ENCODE measurements around the gene PTBP1.
"Not testable (repeated sequence)": the region's sequence is repeated elsewhere in the genome, so short reads cannot be mapped to it uniquely, and the experiment has no call there.

The PTBP1 gene

DNA sequence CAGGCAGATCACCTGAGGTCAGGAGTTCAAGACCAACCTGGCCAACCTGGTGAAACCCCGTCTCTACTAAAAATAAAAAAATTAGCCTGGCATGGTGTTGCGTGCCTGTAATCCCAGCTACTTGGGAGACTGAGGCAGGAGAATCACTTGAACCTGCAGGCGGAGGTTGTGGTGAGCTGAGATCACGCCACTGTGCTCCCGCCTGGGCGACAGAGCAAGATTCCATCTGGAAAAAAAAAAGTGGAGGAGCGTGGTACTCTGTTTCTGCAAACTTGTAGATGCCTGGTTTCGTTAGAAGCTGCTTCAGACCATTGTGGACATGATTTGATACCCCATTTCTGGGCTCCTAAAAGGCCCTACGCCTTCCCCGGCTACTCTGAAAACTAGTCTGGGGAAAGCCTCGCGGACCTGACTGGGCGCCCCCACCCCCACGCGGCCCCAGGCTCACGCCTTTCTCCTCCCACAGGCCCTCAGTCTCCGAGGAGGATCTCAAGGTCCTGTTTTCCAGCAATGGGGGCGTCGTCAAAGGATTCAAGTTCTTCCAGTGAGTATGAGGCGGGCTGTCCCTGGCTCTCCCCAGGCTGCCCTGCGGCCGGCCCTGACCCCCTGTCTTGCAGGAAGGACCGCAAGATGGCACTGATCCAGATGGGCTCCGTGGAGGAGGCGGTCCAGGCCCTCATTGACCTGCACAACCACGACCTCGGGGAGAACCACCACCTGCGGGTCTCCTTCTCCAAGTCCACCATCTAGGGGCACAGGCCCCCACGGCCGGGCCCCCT, 13.0 kb downstream of the PTBP1 start:
- no peak for DNase-seq (ENCODE audit: low read depth in 2 of 2)

DNA sequence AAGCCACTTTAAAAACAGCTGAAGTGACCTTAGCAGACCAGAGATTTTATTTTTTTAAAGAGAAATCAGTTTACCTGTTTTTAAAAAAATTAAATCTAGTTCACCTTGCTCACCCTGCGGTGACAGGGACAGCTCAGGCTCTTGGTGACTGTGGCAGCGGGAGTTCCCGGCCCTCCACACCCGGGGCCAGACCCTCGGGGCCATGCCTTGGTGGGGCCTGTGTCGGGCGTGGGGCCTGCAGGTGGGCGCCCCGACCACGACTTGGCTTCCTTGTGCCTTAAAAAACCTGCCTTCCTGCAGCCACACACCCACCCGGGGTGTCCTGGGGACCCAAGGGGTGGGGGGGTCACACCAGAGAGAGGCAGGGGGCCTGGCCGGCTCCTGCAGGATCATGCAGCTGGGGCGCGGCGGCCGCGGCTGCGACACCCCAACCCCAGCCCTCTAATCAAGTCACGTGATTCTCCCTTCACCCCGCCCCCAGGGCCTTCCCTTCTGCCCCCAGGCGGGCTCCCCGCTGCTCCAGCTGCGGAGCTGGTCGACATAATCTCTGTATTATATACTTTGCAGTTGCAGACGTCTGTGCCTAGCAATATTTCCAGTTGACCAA, 13.7 kb downstream of the PTBP1 start:
- no peak for DNase-seq (ENCODE audit: low read depth in 2 of 2)

DNA sequence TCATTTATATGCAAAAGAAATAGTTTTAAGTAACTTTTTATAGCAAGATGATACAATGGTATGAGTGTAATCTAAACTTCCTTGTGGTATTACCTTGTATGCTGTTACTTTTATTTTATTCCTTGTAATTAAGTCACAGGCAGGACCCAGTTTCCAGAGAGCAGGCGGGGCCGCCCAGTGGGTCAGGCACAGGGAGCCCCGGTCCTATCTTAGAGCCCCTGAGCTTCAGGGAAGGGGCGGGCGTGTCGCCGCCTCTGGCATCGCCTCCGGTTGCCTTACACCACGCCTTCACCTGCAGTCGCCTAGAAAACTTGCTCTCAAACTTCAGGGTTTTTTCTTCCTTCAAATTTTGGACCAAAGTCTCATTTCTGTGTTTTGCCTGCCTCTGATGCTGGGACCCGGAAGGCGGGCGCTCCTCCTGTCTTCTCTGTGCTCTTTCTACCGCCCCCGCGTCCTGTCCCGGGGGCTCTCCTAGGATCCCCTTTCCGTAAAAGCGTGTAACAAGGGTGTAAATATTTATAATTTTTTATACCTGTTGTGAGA, 14.3 kb downstream of the PTBP1 start:
- no peak for DNase-seq (ENCODE audit: low read depth in 2 of 2)

DNA sequence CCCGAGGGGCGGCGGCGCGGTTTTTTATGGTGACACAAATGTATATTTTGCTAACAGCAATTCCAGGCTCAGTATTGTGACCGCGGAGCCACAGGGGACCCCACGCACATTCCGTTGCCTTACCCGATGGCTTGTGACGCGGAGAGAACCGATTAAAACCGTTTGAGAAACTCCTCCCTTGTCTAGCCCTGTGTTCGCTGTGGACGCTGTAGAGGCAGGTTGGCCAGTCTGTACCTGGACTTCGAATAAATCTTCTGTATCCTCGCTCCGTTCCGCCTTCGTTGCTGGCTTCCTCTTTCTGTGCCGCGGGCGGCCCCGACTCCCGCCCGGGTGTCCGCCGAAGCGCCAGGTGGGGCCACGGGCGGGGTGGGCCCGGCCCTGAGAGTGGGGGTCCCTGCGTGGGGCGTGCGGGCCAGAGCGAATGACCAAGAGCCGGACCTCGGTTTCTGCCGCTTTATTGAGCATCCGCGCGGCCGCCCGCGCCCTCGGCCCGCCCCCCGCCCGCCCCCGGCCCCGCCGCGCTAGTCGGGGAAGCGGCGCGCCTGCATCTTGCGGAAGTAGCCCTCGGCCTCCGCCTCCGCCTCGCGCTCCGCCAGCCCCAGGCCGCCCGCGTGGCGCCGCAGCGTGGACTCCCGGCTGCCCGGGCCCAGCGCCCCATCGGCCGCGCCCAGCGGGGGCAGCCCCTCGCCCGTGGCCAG, 14.9 kb downstream of the PTBP1 start:
- DNase-seq (ENCODE audit: low read depth in 2 of 2), result no peak

DNA sequence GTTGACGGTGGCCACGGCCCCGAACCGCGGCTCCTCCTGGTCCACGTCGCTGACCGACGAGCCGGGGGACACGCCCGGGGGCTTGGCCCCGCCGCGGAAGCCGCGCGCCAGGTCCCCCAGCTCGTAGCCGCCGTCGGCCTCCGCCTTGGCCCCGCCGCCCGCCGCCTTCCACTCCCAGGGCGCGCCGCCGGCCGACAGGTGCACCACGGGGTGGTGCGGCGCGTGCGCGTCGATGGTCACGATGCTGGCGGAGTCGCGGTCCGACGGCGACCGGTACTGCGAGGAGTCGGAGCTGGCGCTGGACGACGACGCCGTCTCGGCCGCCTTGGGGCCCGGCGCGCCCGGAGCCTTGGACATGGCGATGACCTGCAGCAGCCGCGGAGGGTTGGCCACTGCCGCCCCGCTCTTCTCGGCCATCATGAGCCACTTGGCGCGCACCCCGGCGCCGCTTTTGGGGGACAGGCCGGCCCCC, 15.5 kb downstream of the PTBP1 start:
- no peak for DNase-seq (ENCODE audit: low read depth in 2 of 2)

DNA sequence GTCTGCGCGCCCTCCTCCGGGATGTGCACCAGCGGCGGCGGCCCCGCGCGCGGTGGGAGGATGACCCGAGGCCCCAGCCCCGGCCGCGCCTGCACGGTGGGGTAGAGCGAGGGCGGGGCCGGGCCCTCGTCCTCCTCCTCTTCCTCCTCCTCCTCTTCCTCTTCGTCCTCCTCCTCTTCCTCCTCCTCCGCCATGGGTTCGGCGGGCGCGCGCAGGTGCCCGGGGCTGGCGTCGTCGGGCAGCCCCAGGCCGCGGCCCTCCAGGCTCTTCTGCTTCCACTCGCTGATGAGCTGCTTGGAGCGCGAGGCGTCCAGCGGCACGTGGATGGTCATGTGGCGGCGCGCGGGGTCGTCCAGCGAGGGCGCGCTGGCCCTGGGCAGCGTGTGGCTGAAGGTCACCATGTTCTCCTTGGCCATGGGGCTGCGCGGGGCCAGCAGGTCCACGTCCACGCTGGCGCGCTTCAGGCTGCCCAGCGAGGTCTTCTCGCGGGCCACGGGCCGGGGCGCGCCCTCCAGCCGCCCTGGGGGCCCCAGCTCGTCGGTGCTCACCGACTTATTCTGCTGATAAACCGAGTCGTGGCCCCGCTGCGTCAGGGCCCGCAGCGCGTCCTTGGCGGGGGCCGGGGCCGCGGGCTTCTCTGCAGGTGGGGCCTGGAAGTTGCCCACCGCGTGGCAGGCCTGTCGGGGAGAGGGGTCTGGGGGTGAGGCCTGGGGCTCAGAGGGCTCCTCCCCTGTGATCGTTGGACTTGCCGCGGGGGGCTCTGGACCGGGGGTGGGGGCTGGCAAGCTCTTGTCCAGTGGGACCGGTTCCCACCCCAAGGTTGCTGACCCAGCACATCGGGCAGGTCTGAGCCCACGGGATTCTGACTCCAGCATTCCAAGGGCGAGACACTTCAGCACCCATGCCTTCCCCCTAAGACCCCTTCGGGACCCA, 16.2 kb downstream of the PTBP1 start:
- DNase-seq (ENCODE audit: low read depth in 2 of 2), result no peak

DNA sequence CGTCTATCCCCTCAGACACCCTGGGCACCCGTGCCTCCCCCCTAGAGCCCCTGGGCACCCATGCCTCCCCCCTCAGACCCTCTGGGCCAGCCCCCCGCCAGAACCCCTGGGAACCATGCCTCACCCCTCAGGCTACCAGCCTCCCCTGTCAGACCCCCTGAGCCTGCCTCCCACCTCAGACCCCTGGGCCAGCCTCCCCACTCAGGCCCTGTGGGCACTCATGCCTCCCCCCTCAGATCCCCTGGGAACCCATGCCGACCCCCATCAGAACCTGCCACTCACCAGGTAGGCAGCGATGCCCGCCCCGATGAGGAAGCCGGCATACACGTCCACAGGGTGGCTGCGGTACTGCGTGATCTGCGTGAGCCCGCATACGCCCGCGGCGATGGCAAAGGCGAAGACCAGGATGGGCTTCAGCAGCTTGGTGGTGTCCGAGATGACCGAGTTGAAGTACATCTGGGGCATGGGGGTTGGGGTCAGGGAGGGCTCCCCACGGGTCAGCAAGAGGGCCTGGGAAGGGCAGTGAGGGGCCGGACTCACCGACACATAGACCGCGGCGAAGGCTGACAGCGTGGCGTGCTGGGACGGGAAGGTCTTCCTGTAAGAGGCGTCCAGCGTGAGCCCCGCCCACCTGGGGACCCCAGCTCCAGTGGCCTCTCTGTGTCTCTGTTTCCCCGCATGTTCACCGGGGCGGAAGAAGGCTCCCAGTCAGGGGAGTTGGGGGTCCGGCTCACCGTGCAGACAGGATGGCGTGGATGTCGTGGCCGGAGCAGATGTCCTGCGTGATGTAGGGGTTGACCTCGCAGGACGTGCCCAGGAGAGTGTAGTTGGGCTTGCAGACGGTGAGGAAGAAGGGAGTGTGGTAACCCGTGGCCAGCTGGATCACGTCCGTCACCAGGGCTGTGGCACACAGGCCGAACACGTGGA, 17.2 kb downstream of the PTBP1 start:
- DNase-seq (ENCODE audit: low read depth in 2 of 2), result no peak

DNA sequence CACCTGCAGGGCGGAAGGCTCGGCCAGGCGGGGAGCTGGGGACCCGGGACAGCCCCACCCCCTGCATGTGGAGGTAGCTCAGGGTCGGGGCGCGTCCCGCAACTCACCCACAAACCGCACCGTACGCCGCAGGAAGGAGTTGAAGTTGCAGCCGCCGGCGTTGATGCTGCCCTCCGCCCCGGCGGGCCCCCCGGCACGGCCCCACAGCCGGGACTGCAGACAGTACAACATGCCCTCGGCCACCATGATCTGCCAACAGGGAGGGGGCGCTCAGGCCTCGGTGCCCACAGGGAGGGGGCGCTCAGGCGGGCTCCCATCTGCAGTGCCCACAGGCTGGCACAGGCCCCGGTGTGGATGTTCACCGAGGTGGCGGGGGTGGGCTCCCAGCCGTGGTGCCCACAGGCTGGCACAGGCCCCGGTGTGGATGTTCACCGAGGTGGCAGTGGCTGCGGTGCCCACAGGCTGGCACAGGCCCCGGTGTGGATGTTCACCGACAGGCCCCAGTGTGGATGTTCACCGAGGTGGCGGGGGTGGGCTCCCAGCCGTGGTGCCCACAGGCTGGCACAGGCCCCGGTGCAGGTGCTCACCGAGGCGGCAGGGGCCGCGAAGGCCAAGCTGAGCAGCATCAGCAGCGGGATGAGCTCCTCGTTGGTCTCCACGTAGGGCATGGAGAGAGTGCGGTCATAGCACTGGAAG, 18.0 kb downstream of the PTBP1 start:
- no peak for DNase-seq (ENCODE audit: low read depth in 2 of 2)

DNA sequence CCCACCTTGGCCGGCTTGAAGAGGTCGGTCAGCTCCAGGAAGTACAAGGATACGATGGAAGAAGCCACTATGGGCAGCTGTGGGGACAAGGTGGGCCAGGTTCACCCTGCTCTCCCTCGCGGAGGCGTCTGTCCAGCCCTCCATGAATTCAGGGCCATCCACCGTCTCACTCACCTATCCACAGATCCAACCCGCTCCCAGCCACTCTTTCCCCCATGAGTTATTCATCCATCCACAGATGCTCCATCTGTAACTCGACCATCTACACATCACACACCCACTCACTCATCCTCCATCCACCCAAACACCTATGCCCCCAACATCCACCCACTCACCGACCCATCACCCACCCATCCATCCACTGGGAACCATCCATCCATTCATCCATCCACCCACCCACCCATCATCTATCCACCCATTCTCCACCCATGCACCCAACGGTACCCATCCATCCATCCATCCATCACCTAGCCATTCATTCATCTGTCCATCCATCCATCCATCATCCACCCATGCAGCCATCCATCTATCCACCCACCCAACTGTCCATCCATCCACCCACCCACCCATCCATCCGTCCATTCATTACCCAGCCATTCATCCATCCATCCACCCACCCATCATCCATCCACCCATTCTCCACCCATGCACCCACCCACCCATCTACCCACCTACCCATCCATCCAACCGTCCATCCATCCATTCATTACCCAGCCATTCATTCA, 18.7 kb downstream of the PTBP1 start:
- DNase-seq (ENCODE audit: low read depth in 2 of 2), result no peak

DNA sequence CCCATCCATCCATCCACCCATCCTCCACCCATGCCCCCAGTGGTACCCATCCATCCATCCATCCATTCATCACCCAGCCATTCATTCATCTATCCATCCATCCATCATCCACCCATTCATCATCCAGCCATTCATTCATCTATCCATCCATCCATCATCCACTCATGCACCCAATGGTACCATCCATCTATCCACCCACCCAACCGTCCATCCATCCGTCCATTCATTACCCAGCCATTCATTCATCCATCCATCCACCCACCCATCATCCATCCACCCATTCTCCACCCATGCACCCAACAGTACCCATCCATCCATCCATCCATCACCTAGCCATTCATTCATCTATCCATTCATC, 19.2 kb downstream of the PTBP1 start:
- no peak for DNase-seq (ENCODE audit: low read depth in 2 of 2)

DNA sequence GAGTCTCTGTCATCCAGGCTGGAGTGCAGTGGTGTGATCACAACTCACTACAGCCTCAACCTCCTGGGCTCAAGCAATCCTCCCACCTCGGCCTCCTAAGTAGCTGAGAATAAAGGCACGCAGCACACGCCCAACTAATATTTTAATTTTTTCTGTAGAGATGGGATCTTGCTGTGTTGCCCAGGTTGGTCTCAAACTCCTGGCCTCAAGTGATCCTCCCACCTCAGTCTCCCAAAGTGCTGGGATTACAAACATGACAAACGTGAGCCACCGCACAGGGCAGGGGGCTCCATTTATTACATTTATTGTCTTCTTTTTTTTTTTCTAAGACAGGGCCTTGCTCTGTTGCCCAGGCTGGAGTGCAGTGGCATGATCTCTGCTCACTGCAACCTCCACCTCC, 23.0 kb downstream of the PTBP1 start:
- not testable (repeated sequence) for DNase-seq (ENCODE audit: low read depth in 2 of 2)

DNA sequence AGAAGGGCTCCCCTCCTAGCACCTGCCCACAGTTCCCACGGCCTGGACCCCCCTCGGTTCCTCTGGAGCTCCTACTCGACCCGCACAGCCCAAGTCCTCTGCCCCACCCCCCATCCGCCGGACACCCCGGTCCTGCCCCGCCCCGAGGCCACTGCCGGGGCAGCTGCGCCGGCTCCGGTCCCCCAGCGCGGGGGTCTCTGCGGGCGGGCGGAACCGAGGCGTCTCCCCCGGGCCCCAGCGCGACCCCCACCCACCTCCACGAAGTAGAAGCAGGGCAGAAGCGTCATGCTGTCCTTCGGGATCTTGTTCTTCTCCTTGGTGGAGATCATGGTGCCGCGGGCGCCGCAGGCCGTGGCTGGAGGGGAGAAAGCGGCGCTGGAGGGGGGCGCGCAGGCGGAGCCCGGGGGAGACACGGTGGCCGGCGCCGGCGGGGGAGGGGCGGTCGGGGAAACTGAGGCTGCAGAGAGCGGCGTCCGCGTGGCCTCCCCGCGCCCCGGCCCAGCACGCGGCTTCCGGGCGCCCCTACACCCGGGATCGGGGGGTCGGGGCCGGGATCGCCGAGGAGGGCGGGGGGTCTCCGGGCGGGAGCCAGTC, 24.1 kb downstream of the PTBP1 start:
- no peak for DNase-seq (ENCODE audit: low read depth in 2 of 2)

DNA sequence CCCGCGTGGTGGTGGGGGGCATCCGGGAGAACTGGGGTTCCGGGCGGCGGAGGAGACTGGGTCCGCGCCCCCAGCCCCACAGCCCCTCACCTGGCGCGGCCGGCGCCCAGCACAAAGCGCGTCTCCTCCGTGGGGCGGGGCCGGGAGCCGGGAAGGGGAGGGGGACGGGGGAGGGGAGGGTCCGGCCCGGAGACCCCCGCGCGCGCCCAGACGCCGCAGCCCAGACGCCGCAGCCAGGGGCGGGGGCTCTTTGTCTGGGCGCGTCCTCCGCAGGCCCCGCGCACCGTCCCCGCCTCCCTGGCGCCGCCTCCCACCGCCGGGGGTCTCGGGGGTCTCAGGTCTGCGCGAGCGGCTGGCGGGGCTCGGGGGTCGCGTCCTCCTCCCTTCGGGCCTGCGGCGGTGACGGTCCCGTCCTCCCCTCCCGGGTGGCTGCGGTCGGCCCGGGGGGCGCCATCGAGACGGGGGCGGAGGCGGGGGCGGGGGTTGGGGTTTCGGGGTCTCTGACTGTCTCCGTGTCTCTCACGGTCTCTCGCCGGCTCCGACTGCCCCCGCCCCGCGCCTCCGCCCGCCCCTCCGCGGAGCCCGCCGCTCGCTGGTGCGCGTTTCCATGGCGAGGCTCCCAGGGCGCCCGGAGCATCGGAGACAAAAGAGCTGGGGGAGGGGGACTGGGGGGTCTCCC, 24.7 kb downstream of the PTBP1 start, which contains the start of gene PLPPR3:
PLPPR3 (minus strand) TSS at position 131 of the 679 bp plus-strand sequence. CDS start 396 bp downstream, outside the sequence.
- DNase-seq (ENCODE audit: low read depth in 2 of 2), result no peak

DNA sequence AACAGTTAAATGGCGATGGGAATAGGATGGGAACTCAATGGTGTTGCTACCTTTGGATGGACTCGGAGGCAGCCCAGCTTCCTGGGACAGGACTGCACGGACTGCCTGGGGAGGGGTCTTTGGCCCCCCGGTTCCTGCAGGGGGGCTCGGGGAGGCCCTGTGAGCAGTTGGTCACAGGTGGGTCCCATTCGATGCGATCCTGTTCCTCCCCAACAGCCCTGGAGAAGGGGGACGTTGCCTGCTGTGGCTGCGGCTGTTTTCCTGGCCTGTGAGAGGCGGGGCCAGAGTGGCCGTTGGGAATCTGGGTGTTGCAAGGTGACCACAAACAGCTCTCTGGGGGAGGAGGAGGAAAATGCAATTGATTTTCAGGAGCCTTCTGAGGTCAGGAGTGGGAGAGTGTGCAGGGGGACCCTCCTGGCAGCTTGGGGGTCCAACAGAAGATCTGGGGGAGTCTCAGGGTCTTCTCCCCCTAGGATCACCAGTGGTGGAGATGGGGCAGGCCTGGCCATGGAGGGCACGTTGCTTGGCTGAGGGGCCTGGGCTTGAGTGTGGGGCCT, 26.4 kb downstream of the PTBP1 start:
- no peak for DNase-seq (ENCODE audit: low read depth in 2 of 2)

DNA sequence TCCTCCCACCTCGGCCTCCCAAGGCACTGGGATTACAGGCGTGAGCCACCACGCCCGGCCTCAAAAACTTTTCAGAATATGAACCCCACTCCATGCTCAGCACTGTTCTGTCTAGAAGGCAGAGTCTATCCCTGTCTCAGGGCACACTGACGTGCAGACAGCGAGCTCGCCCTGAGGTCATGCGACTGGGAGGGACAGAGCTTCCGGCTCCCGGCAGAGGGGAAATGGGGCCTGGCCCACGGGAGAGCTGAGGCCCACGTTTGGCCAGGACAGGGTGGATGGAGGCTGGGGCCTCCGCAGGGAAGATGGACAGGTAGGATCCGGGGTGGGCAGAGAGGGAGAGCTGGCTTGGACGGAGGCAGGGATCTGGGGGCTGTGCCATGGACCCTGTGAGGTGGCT, 27.6 kb downstream of the PTBP1 start:
- DNase-seq (ENCODE audit: low read depth in 2 of 2), result no peak

DNA sequence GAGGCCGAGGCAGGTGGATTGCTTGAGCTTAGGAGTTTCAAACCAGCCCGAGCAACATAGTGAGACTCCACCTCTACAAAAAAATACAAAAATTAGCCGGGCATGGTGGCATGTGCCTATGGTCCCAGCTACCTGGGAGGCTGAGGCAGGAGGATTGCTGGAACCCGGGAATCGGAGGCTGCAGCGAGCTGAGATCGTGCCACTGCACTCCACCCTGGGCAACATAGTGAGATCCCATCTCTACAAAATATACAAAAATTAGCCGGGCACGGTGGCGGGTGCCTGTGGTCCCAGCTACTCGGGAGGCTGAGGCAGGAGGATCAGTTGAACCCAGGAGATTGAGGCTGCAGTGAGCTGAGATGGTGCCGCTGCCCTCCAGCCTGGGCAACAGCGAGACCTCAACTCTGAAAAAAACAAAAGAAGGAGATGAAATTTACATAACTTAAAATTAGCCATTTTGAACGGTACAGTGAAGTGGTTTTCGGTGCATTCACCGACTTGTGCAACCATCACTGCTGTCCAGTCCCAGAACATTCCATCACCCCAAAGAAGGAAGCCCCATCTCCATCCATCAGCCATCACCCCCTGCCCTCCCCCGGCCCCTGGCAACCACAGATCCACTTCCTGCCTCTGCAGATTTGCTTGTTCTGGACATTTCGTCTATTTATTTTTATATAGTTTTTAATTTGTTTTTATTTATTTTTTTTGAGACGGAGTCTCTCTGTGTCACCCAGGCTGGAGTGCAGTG, 28.8 kb downstream of the PTBP1 start:
- DNase-seq (ENCODE audit: low read depth in 2 of 2), result no peak

DNA sequence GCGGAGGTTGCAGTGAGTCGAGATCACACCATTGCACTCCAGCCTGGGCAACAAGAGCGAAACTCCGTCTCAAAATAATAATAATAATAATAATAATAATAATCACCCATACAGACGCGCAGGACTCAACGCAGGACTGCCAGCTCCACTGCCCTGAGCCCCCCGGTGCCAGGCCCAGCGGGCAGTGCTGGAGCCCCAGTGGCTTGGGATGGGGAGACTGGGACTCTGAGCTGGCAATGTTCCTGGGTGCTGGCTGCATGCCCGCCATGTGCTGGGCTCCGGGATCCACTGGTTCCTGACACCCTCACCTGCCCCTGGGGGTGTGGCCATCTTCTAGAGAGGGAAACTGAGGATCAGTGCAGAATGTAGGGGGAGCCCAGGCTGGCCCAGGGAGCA, 30.1 kb downstream of the PTBP1 start:
- no peak for DNase-seq (ENCODE audit: low read depth in 2 of 2)
